CD14-positive monocyte (primary cell): ENCODE results near the gene ZCCHC8. TPM values are rescaled to one million over a fixed set of nuclear protein-coding genes. Genes with fewer than 3 reads are reported as not detected.
A peak's percentile ranks its signal among the peaks of the same experiment; 100 is the strongest.

Experiments used
- DNase-seq, 3 donors: peaks; one replicate each; pipeline ENCODE4 v3.0.0-alpha.2; 2011 to 2022
- H2AFZ ChIP-seq: 2 replicates; pipeline ENCODE4 v1.6.0; 2012; ENCODE audit warnings: mild to moderate bottlenecking, low read depth, low read length, inconsistent platforms; ENCODE audit not compliant: insufficient read depth, poor library complexity, severe bottlenecking
- H3K27ac ChIP-seq, 2 donors: 1 replicate in 1 of 2; 2 replicates in 1 of 2; pipeline ENCODE4 v1.5.1; 2012 to 2013; ENCODE audit warnings: low read length in 2 of 2, control low read depth in 1 of 2, inconsistent platforms in 1 of 2, low read depth in 1 of 2, mild to moderate bottlenecking in 1 of 2
- H3K27me3 ChIP-seq, 2 donors: one replicate each; pipeline versions ENCODE4 v1.6.0 to v1.6.1; 2011 to 2013; ENCODE audit warnings: low read length in 2 of 2; ENCODE audit not compliant: control insufficient read depth in 2 of 2, insufficient read depth in 2 of 2
- H3K36me3 ChIP-seq, 2 donors: replicated peaks in 1 of 2; 1 replicate in 1 of 2; 2 replicates in 1 of 2; pipeline versions ENCODE4 v1.5.1 to v1.6.1; 2012 to 2013; ENCODE audit warnings: low read length in 2 of 2, control low read depth in 1 of 2, inconsistent platforms in 1 of 2, mild to moderate bottlenecking in 1 of 2; ENCODE audit not compliant: insufficient read depth in 2 of 2, control insufficient read depth in 1 of 2
- H3K4me1 ChIP-seq, 2 donors: 1 replicate in 1 of 2; 2 replicates in 1 of 2; pipeline versions ENCODE4 v1.5.1 to v1.6.1; 2012 to 2013; ENCODE audit warnings: low read length in 2 of 2, control low read depth in 1 of 2, inconsistent platforms in 1 of 2, mild to moderate bottlenecking in 1 of 2, moderate library complexity in 1 of 2; ENCODE audit not compliant: insufficient read depth in 2 of 2, control insufficient read depth in 1 of 2
- H3K4me2 ChIP-seq: replicated peaks from 2 replicates; pipeline ENCODE3; 2012; ENCODE audit warnings: low read length, moderate library complexity, mild to moderate bottlenecking; ENCODE audit not compliant: poor library complexity, severe bottlenecking; ENCODE audit errors: extremely low read depth
- H3K4me3 ChIP-seq, 3 experiments: fragments of 200-600 bp in 1 of 3; sonication (generic) in 1 of 3; replicated peaks in 1 of 3; 1 replicate in 2 of 3; 2 replicates in 1 of 3; pipeline ENCODE4 v1.5.1; 2011 to 2013; ENCODE audit warnings: low read length in 3 of 3, mild to moderate bottlenecking in 3 of 3, control low read depth in 2 of 3, low read depth in 2 of 3, inconsistent platforms in 1 of 3, moderate library complexity in 1 of 3
- H3K79me2 ChIP-seq: 2 replicates; pipeline ENCODE4 v1.6.0; 2012; ENCODE audit warnings: mild to moderate bottlenecking, control low read depth, inconsistent platforms, low read length, moderate library complexity; ENCODE audit not compliant: insufficient read depth
- H3K9ac ChIP-seq: 2 replicates; pipeline ENCODE4 v1.6.0; 2017; ENCODE audit warnings: low read length, mild to moderate bottlenecking; ENCODE audit not compliant: insufficient read depth, poor library complexity, severe bottlenecking
- H3K9me3 ChIP-seq, 2 donors: replicated peaks in 1 of 2; 1 replicate in 1 of 2; 2 replicates in 1 of 2; pipeline versions ENCODE4 v1.5.1 to v1.6.1; 2012 to 2013; ENCODE audit warnings: low read length in 2 of 2, control low read depth in 1 of 2; ENCODE audit not compliant: control insufficient read depth in 1 of 2, insufficient read depth in 1 of 2
- H4K20me1 ChIP-seq: 2 replicates; pipeline ENCODE4 v1.6.0; 2012; ENCODE audit warnings: mild to moderate bottlenecking, low read length, control low read depth, moderate library complexity; ENCODE audit not compliant: insufficient read depth
- H3K27ac Mint-ChIP-seq, 7 donors: one replicate each; pipeline ENCODE4 v1.8.0; 2020; ENCODE audit warnings: mild to moderate bottlenecking in 7 of 7, mixed read lengths in 7 of 7, moderate library complexity in 6 of 7, inconsistent platforms in 2 of 7
- H3K27me3 Mint-ChIP-seq, 3 donors: one replicate each; pipeline ENCODE4 v1.8.0; 2021 to 2022; ENCODE audit warnings: low read depth in 3 of 3, mild to moderate bottlenecking in 3 of 3, mixed read lengths in 3 of 3, moderate library complexity in 3 of 3, inconsistent platforms in 1 of 3
- H3K36me3 Mint-ChIP-seq, 2 donors: one replicate each; pipeline ENCODE4 v1.8.0; 2020; ENCODE audit warnings: mixed read lengths in 2 of 2, inconsistent platforms in 1 of 2, mild to moderate bottlenecking in 1 of 2
- H3K4me1 Mint-ChIP-seq: one replicate; pipeline ENCODE4 v1.8.0; 2020; ENCODE audit warnings: mild to moderate bottlenecking, mixed read lengths
- H3K4me3 Mint-ChIP-seq, 2 donors: one replicate each; pipeline ENCODE4 v1.8.0; 2020; ENCODE audit warnings: mild to moderate bottlenecking in 2 of 2, mixed read lengths in 2 of 2, moderate library complexity in 1 of 2
- H3K9me3 Mint-ChIP-seq, 7 donors: one replicate each; pipeline ENCODE4 v1.8.0; 2020 to 2022; ENCODE audit warnings: mixed read lengths in 7 of 7, mild to moderate bottlenecking in 6 of 7, moderate library complexity in 6 of 7, inconsistent platforms in 2 of 7
- CTCF ChIP-seq: fragments of 200-600 bp; IDR thresholded peaks from one replicate; pipeline ENCODE4 v1.8.0; 2022; ENCODE audit warnings: antibody characterized with exemption, mild to moderate bottlenecking
- WGBS: methylation state at CpG from one replicate; pipeline ENCODE4 v1.1.5; 2013; ENCODE audit warnings: missing lambda C conversion rate; ENCODE audit not compliant: insufficient coverage; 5-methylcytosine and 5-hydroxymethylcytosine counted together
- intact Hi-C, 2 donors: fragments of 100-400 bp; cut with micrococcal nuclease; formaldehyde crosslinking; loops; one replicate each; pipeline versions ENCODE4 v1.15.0 to v1.15.1; 2023
- polyA plus RNA-seq, 3 donors: library from polyadenylated mRNA; depleted of rRNA in 1 of 3; unstranded in 2 of 3; stranded (reverse) in 1 of 3; fragments of 300-500 nt in 2 of 3; fragments of >200 nt in 1 of 3; fragmentation: Illumina TruSeq in 2 of 3; gene quantifications; 1 replicate in 2 of 3; 2 replicates in 1 of 3; pipeline ENCODE4 v1.2.3, GENCODE V29; 2012 to 2021

ZCCHC8 gene
- polyA plus RNA-seq, 3 donors = 2.5 to 25.4 (median 5.4) TPM

GRCh38 chr12:122533856-122534255 is 33.1 kb upstream of the ZCCHC8 start:
- Histone ChIP-seq H3K4me1 (no peaks in the 10 kb centered on the region), H3K9ac (no peak overlapping the region), H4K20me1 (no peaks in the 10 kb centered on the region), H3K9me3 (no peaks in the 10 kb centered on the region), H3K27me3 (no peaks in the 10 kb centered on the region), H3K4me3 (no peak overlapping the region), H3K4me2 (no peak overlapping the region), H3K36me3 (peaks cover 11 to 56% of the 10 kb centered on the region in 2 donors), H3K27ac (no peak overlapping the region), H3K79me2 (peaks cover 49% of the 10 kb centered on the region), H2AFZ (no peak overlapping the region)
- Mint-ChIP-seq H3K4me1 (no peaks in the 10 kb centered on the region), H3K27me3 (peaks cover 0 to 2% (median 0%) of the 10 kb centered on the region in 3 donors), H3K4me3 (no peak overlapping the region), H3K27ac (peak overlapping the region in 1 of 7 donors; percentile 4), H3K36me3 (peaks cover 15 to 51% of the 10 kb centered on the region in 2 donors), H3K9me3 (no peaks in the 10 kb centered on the region)
- intact Hi-C loops = no loop called here
- no CpG with 5 or more reads among the region's 2 CpGs for WGBS
- no peak for DNase-seq
- no peak for TF ChIP-seq CTCF

- H3K4me3 ChIP-seq = no peak overlapping the region
- Mint-ChIP-seq H3K9me3 (no peaks in the 10 kb centered on the region), H3K27me3 (peaks cover 0 to 2% (median 0%) of the 10 kb centered on the region in 3 donors), H3K36me3 (peaks cover 9 to 24% of the 10 kb centered on the region in 2 donors), H3K27ac (no peak overlapping the region), H3K4me3 (no peak overlapping the region), H3K4me1 (peaks cover 16% of the 10 kb centered on the region)
- H3K4me2 ChIP-seq = no peak overlapping the region
- H3K27ac ChIP-seq = no peak overlapping the region
- H2AFZ ChIP-seq = no peak overlapping the region
- peaks cover 26 to 29% of the 10 kb centered on the region in 2 donors for H3K4me1 ChIP-seq
- H3K27me3 ChIP-seq = no peaks in the 10 kb centered on the region
- no peak for DNase-seq
- H3K79me2 ChIP-seq = peaks cover 93% of the 10 kb centered on the region
- peaks cover 6 to 14% of the 10 kb centered on the region in 2 donors for H3K36me3 ChIP-seq
- intact Hi-C loops = loop anchor here in 1 of 2 donors (10.0 kb wide), 1 partner anchor 226 kb away; the partner anchor contains the start of gene DENR
- H4K20me1 ChIP-seq = peaks cover 20% of the 10 kb centered on the region
- no CpG with 5 or more reads among the region's 6 CpGs for WGBS
- H3K9me3 ChIP-seq = no peaks in the 10 kb centered on the region
- TF ChIP-seq CTCF = no peak
- H3K9ac ChIP-seq = no peak overlapping the region
Measured at GRCh38 chr12:122528992-122529391, 28.3 kb upstream of the ZCCHC8 start.
